Stimulated activated CD4-positive, alpha-beta T cell treated with anti-CD3 and anti-CD28 coated beads, Interleukin-12 subunit alpha, Interleukin-12 subunit beta, amount 100 ng/mL, for 48 hours (primary cell): ENCODE results near the gene FCGBP.
A peak's percentile ranks its signal among the peaks of the same experiment; 100 is the strongest.
"Not testable (repeated sequence)": the region's sequence is repeated elsewhere in the genome, so short reads cannot be mapped to it uniquely, and the experiment has no call there.

Experiments
- DNase-seq, 3 donors: peaks; one replicate each; pipeline ENCODE4 v3.0.0-alpha.2; 2020; ENCODE audit warnings: low read depth in 2 of 3, low spot score in 1 of 3

The FCGBP gene

GRCh38 chr19:39934584-39935363 is at the start of gene FCGBP:
FCGBP (minus strand) TSS chr19:39934634.
- DNase-seq: no peak

- DNase-seq: no peak
Observed at GRCh38 chr19:39983695-39984300, 49.4 kb upstream of the FCGBP start.

GRCh38 chr19:39982883-39983282 is 48.4 kb upstream of the FCGBP start:
- no peak for DNase-seq

- DNase-seq: no peak
Observed at GRCh38 chr19:39974377-39975155, 40.1 kb upstream of the FCGBP start.

- no peak for DNase-seq
Observed at GRCh38 chr19:39971380-39972035, 37.1 kb upstream of the FCGBP start.

- peak; percentile 94 to 97 (median 97) for DNase-seq
Observed at GRCh38 chr19:39970675-39971379, 36.4 kb upstream of the FCGBP start, which contains the start of gene PSMC4. PSMC4 (plus strand) TSS chr19:39971165; CDS start chr19:39971203, 38 bp downstream.

GRCh38 chr19:39970425-39970674 is 35.9 kb upstream of the FCGBP start:
- DNase-seq: no peak

GRCh38 chr19:39969681-39970424 is 35.4 kb upstream of the FCGBP start:
- DNase-seq: no peak

GRCh38 chr19:39969266-39969665 is 34.8 kb upstream of the FCGBP start:
- DNase-seq: no peak

- DNase-seq: no peak
Observed at GRCh38 chr19:39968789-39969188, 34.4 kb upstream of the FCGBP start.

GRCh38 chr19:39967561-39967960 is 33.1 kb upstream of the FCGBP start:
- no peak for DNase-seq

GRCh38 chr19:39966617-39967016 is 32.2 kb upstream of the FCGBP start:
- DNase-seq: no peak

- DNase-seq: no peak
Observed at GRCh38 chr19:39963898-39964297, 29.5 kb upstream of the FCGBP start.

- not testable (repeated sequence) for DNase-seq
Observed at GRCh38 chr19:39959407-39959806, 25.0 kb upstream of the FCGBP start.

- not testable (repeated sequence) for DNase-seq
Observed at GRCh38 chr19:39958942-39959341, 24.5 kb upstream of the FCGBP start.

GRCh38 chr19:39957886-39958285 is 23.5 kb upstream of the FCGBP start:
- DNase-seq: not testable (repeated sequence)

- no peak for DNase-seq
Observed at GRCh38 chr19:39953915-39954314, 19.5 kb upstream of the FCGBP start.

- DNase-seq: no peak
Observed at GRCh38 chr19:39951686-39952085, 17.3 kb upstream of the FCGBP start.

- DNase-seq: no peak
Observed at GRCh38 chr19:39951065-39951650, 16.7 kb upstream of the FCGBP start.
